Erythroblast (primary cell): ENCODE measurements around the gene NPAS2.

Experiments
- DNase-seq, 2 experiments: peaks; one replicate each; lab custom pipeline; 2025; lab: John Stamatoyannopoulos, UW
- GATA1 ChIP-seq: IDR thresholded peaks from 2 replicates; pipeline ENCODE4 v1.6.1; 2011; ENCODE audit warnings: low read depth, mild to moderate bottlenecking, control low read depth, low read length, moderate library complexity
- POLR2A ChIP-seq: IDR thresholded peaks from 2 replicates; pipeline ENCODE4 v1.6.1; 2011; ENCODE audit warnings: mild to moderate bottlenecking, low read length

The NPAS2 gene

GRCh38 chr2:100940240-100940639 lies 120.3 kb downstream of the NPAS2 start:
- DNase-seq: no peak
- TF ChIP-seq GATA1 (no peak), POLR2A (no peak)

GRCh38 chr2:100940766-100941645 lies 121.1 kb downstream of the NPAS2 start:
- no peak for DNase-seq
- TF ChIP-seq POLR2A (no peak), GATA1 (no peak)

- no peak for DNase-seq
- TF ChIP-seq POLR2A: no peak
Measured at GRCh38 chr2:100941646-100942240, 121.8 kb downstream of the NPAS2 start.

GRCh38 chr2:100944617-100945432 lies 124.9 kb downstream of the NPAS2 start:
- no peak for DNase-seq
- TF ChIP-seq POLR2A (no peak), GATA1 (no peak)

- no peak for DNase-seq
- TF ChIP-seq POLR2A (no peak), GATA1 (no peak)
Measured at GRCh38 chr2:100945433-100945740, 125.4 kb downstream of the NPAS2 start.

GRCh38 chr2:100945930-100946607 lies 126.1 kb downstream of the NPAS2 start:
- no peak for DNase-seq
- TF ChIP-seq GATA1 (no peak), POLR2A (no peak)

GRCh38 chr2:100948942-100949811 lies 129.2 kb downstream of the NPAS2 start:
- DNase-seq: no peak
- TF ChIP-seq POLR2A (no peak), GATA1 (no peak)

GRCh38 chr2:100952512-100952911 lies 132.6 kb downstream of the NPAS2 start:
- TF ChIP-seq GATA1 (no peak), POLR2A (no peak)
- DNase-seq: no peak

GRCh38 chr2:100953406-100954043 lies 133.6 kb downstream of the NPAS2 start:
- no peak for DNase-seq
- TF ChIP-seq GATA1 (no peak), POLR2A (no peak)

- no peak for TF ChIP-seq GATA1
- no peak for TF ChIP-seq POLR2A
- DNase-seq: no peak
Measured at GRCh38 chr2:100954044-100954420, 134.1 kb downstream of the NPAS2 start.

GRCh38 chr2:100955226-100955625 lies 135.3 kb downstream of the NPAS2 start:
- DNase-seq: no peak

GRCh38 chr2:100956081-100956480 lies 136.1 kb downstream of the NPAS2 start:
- TF ChIP-seq GATA1 (no peak), POLR2A (no peak)
- no peak for DNase-seq

More at GRCh38 chr2:100955226-100955625, 135.3 kb downstream of the NPAS2 start:
- TF ChIP-seq GATA1 (no peak), POLR2A (no peak)
